ENCODE data around the gene MLXIP.

MLXIP gene

DNA sequence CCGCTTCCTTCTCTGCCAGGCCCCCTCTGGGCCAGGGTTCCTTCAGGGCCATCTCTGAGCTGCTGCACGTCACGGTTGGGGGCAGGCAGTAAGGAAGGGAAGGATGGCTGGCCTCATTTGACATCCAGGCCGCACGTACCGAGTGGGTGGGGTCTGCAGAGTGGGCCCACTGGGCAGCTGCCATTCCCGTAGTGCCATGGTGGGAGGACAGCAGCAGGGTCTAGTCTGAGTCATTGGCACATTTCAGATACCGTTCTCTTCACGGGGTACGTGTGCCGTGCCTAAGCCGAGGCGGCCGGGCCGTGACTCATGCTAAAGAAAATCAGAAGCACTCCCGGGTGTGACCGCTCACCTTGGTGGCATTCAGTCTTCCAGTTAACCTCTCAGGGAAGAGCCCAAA lies 51.6 kb downstream of the MLXIP start:
- peaks cover 100% of the 10 kb centered on the region for H3K36me3 ChIP-seq
- no peak overlapping the region for H3K4me2 ChIP-seq
- no peaks in the 10 kb centered on the region for H3K27me3 ChIP-seq
- H3K27ac ChIP-seq, result no peak overlapping the region
- H3K9ac ChIP-seq, result no peak overlapping the region
- no peak overlapping the region for H3K4me3 ChIP-seq
- H4K20me1 ChIP-seq, result peaks cover 99% of the 10 kb centered on the region
- no peaks in the 10 kb centered on the region for H3K9me3 ChIP-seq
- peaks cover 51% of the 10 kb centered on the region for H3K4me1 ChIP-seq
- TF ChIP-seq Cebpa-rat (IDR thresholded peaks at IDR 0.05), result no peak

DNA sequence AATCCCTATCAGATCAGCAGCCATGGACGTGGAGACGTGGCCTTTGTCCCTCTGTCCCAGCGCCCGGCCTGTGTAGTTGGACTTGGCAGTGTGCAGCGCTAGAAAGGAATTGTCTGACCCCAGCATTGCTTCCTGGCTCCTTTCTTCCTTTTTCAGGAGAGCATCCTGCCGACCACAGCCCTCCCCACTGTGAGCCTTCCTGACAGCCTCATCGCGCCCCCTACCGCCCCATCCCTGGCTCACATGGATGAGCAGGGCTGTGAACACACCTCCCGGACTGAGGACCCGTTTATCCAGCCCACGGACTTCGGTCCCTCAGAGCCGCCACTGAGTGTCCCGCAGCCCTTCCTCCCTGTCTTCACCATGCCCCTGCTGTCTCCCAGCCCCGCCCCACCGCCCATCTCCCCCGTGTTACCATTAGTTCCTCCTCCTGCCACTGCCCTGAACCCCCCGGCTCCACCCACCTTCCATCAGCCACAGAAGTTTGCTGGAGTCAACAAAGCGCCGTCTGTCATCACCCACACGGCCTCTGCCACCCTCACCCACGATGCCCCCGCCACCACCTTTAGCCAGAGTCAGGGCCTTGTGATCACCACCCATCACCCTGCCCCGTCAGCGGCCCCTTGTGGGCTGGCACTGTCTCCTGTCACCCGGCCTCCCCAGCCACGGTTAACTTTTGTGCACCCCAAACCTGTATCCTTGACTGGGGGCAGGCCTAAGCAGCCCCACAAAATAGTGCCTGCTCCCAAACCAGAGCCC lies 54.8 kb downstream of the MLXIP start:
- H3K4me1 ChIP-seq, result peaks cover 19% of the 10 kb centered on the region
- H4K20me1 ChIP-seq, result peaks cover 97% of the 10 kb centered on the region
- no peaks in the 10 kb centered on the region for H3K27me3 ChIP-seq
- no peaks in the 10 kb centered on the region for H3K9me3 ChIP-seq
- peaks cover 100% of the 10 kb centered on the region for H3K36me3 ChIP-seq
- no peak overlapping the region for H3K4me2 ChIP-seq
- no peak overlapping the region for H3K27ac ChIP-seq
- no peak overlapping the region for H3K4me3 ChIP-seq
- no peak overlapping the region for H3K9ac ChIP-seq
- TF ChIP-seq Cebpa-rat (IDR thresholded peaks at IDR 0.05), result no peak

DNA sequence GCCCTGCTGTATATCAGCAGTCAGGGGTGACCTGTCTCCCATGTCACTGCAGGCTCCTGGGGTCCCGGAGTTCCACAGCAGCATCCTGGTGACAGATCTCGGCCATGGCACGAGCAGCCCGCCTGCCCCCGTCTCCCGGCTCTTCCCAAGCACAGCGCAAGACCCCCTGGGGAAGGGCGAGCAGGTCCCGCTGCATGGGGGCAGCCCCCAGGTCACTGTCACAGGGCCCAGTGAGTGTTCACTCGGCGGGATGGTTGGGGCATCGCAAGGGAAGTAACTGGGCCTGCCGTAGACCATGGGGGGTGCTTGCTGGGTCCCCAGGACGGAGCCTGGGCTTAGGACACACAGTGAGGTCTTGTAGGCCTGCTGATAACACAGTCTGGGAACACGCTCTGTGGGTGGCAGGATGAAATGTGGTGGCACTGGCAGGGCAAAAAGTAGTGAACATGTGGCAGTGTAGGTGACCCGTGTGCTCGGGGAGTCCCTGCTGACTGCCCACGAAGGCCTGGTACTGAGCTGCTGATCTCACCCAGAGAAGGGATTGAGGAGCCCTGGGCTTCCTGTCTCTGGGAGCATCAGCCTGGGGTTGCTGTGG lies 57.0 kb downstream of the MLXIP start:
- peaks cover 100% of the 10 kb centered on the region for H3K36me3 ChIP-seq
- H3K9ac ChIP-seq, result 0 out of 2 replicates have a peak overlapping the region, but pooled peaks have one; percentile 6
- H3K9me3 ChIP-seq, result no peaks in the 10 kb centered on the region
- no peak for TF ChIP-seq Cebpa-rat (IDR thresholded peaks at IDR 0.05)
- H3K4me2 ChIP-seq, result no peak overlapping the region
- 0 out of 2 replicates have a peak overlapping the region, but pooled peaks have one; percentile 38 for H3K27ac ChIP-seq
- H4K20me1 ChIP-seq, result peaks cover 96% of the 10 kb centered on the region
- no peak overlapping the region for H3K4me3 ChIP-seq
- no peaks in the 10 kb centered on the region for H3K27me3 ChIP-seq
- H3K4me1 ChIP-seq, result peaks cover 10% of the 10 kb centered on the region; the same call in 1 of the 2 replicates

DNA sequence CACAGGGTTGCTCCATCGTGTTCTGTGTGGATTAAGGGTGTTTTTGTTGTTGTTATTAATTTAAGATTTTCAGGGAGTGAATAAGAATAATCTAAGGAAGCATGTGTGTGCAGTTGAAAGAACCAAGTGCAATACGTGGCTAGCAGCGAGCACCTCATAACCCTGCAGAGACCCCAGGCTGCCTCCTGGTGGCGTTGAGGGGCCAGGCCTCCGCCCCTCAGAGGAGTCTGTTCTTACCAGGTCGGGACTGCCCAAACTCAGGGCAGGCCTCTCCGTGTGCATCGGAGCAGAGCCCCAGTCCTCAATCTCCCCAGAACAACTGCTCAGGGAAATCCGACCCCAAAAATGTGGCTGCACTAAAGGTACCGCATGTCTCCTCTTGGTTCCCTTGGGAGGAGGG lies 58.7 kb downstream of the MLXIP start:
- Histone ChIP-seq H4K20me1 (peaks cover 96% of the 10 kb centered on the region), H3K4me1 (peaks cover 26% of the 10 kb centered on the region), H3K4me2 (no peak overlapping the region), H3K36me3 (peaks cover 100% of the 10 kb centered on the region), H3K27me3 (no peaks in the 10 kb centered on the region), H3K4me3 (no peak overlapping the region), H3K27ac (no peak overlapping the region), H3K9me3 (no peaks in the 10 kb centered on the region), H3K9ac (no peak overlapping the region)
- TF ChIP-seq Cebpa-rat (IDR thresholded peaks at IDR 0.05), result no peak

DNA sequence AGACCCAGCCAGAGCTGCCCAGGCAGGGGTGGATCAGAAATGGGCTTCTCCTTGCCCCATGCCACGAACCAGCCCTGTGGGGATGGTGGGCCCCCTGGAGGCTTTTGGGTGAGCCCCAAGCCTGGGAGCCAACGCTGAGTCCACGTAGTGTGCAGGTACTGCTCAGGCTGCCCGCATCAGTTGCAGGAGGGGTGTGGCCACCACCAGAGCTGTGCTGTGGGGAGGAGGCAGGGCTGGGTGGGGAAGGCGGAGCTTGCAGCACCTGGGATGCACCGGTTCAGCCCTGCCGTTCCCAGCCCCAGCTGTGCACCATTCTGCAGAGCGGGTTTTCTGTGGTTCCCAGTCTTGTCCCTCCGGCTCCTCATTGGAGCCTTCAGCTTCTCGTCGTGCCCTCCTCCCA lies 59.1 kb downstream of the MLXIP start:
- Histone ChIP-seq H3K27ac (no peak overlapping the region), H3K36me3 (peaks cover 100% of the 10 kb centered on the region), H3K9me3 (no peaks in the 10 kb centered on the region), H3K4me3 (no peak overlapping the region), H3K27me3 (no peaks in the 10 kb centered on the region), H3K4me1 (peaks cover 31% of the 10 kb centered on the region), H3K4me2 (no peak overlapping the region), H3K9ac (no peak overlapping the region), H4K20me1 (peaks cover 96% of the 10 kb centered on the region)
- no peak for TF ChIP-seq Cebpa-rat (IDR thresholded peaks at IDR 0.05)

DNA sequence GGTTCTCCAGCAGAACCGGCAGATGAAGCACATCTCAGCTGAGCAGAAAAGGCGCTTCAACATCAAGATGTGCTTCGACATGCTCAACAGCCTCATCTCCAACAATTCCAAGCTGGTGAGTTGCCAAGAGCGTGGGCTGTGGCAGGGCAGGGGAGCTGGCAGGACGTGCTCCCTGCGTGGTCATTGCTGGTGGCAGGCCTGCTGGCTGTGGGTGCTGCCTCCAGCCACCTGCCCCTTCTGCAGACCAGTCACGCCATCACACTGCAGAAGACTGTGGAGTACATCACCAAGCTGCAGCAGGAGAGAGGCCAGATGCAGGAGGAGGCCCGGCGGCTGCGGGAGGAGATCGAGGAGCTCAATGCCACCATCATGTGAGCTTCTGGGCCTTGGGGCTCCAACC lies 59.6 kb downstream of the MLXIP start:
- peaks cover 100% of the 10 kb centered on the region for H3K36me3 ChIP-seq
- H3K27ac ChIP-seq, result no peak overlapping the region
- H4K20me1 ChIP-seq, result peaks cover 96% of the 10 kb centered on the region
- H3K9ac ChIP-seq, result no peak overlapping the region
- peaks cover 35% of the 10 kb centered on the region for H3K4me1 ChIP-seq
- no peaks in the 10 kb centered on the region for H3K9me3 ChIP-seq
- H3K4me2 ChIP-seq, result no peak overlapping the region
- no peak overlapping the region for H3K4me3 ChIP-seq
- TF ChIP-seq Cebpa-rat (IDR thresholded peaks at IDR 0.05), result no peak
- no peaks in the 10 kb centered on the region for H3K27me3 ChIP-seq

DNA sequence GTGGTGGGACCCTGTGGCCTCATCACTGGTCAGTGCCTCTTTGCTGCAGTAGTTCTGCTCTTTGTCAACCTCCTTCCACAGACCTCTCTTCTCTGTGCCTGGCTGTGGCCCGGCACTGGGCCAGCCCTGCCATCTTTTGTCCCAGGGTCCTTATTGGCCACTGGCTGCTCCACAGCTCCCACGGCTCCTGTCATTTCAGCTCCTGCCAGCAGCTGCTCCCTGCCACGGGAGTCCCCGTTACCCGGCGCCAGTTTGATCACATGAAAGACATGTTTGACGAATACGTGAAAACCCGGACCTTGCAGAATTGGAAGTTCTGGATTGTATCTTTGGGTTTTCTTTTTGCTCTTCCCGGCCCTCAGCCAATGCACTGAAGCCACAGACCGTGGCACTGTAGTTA lies 60.1 kb downstream of the MLXIP start:
- Histone ChIP-seq H3K27ac (no peak overlapping the region), H3K4me1 (peaks cover 35% of the 10 kb centered on the region), H3K36me3 (peaks cover 100% of the 10 kb centered on the region), H3K9ac (no peak overlapping the region), H3K9me3 (no peaks in the 10 kb centered on the region), H4K20me1 (peaks cover 96% of the 10 kb centered on the region), H3K27me3 (no peaks in the 10 kb centered on the region), H3K4me2 (no peak overlapping the region), H3K4me3 (no peak overlapping the region)
- no peak for TF ChIP-seq Cebpa-rat (IDR thresholded peaks at IDR 0.05)

DNA sequence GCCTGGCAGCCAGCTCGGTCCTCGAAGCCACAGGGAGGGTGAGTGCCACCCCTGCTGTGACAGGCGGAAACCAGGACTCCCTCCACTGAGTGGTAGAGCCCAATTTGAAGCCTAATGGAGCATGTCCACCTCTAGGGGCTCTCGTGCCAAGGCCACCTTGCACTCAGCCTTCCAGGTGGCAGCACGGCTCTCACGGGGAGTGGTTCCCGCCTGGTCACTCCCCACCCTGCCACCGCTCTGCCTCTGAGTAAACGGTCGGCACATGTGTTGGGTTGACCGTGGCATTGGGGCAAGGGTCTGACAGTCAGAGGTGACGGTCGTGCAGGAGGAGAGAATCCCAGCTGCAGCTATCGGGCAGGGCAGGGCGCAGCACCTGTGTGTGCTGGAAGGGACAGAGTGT lies 60.7 kb downstream of the MLXIP start:
- Histone ChIP-seq H3K27ac (no peak overlapping the region), H4K20me1 (peaks cover 96% of the 10 kb centered on the region), H3K27me3 (no peaks in the 10 kb centered on the region), H3K9me3 (no peaks in the 10 kb centered on the region), H3K4me2 (no peak overlapping the region), H3K36me3 (peaks cover 100% of the 10 kb centered on the region), H3K9ac (no peak overlapping the region), H3K4me3 (no peak overlapping the region), H3K4me1 (peaks cover 33% of the 10 kb centered on the region)
- TF ChIP-seq Cebpa-rat (IDR thresholded peaks at IDR 0.05), result no peak

DNA sequence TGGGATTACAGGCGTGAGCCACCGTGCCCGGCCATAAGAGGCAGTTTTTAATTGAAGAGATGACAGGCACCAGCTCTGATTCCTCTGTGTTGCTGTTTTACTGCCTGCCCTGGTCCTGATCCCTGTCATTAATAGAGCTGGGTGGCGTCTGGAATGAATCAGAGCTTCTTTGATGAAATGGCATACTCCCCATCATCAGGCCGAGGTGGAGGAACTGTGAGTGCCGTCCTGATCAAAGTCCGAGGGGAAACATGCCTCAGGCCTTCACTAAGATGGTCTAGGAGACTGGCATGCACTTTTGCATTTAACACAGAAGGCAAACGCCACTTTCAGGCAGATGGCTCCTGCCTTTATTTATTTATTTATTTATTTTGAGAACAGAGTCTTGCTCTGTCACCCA lies 61.4 kb downstream of the MLXIP start:
- Histone ChIP-seq H3K27ac (no peak overlapping the region), H4K20me1 (peaks cover 97% of the 10 kb centered on the region), H3K36me3 (peaks cover 100% of the 10 kb centered on the region), H3K9me3 (no peaks in the 10 kb centered on the region), H3K4me1 (peaks cover 26% of the 10 kb centered on the region), H3K9ac (no peak overlapping the region), H3K4me3 (no peak overlapping the region), H3K4me2 (no peak overlapping the region), H3K27me3 (no peaks in the 10 kb centered on the region)
- no peak for TF ChIP-seq Cebpa-rat (IDR thresholded peaks at IDR 0.05)

DNA sequence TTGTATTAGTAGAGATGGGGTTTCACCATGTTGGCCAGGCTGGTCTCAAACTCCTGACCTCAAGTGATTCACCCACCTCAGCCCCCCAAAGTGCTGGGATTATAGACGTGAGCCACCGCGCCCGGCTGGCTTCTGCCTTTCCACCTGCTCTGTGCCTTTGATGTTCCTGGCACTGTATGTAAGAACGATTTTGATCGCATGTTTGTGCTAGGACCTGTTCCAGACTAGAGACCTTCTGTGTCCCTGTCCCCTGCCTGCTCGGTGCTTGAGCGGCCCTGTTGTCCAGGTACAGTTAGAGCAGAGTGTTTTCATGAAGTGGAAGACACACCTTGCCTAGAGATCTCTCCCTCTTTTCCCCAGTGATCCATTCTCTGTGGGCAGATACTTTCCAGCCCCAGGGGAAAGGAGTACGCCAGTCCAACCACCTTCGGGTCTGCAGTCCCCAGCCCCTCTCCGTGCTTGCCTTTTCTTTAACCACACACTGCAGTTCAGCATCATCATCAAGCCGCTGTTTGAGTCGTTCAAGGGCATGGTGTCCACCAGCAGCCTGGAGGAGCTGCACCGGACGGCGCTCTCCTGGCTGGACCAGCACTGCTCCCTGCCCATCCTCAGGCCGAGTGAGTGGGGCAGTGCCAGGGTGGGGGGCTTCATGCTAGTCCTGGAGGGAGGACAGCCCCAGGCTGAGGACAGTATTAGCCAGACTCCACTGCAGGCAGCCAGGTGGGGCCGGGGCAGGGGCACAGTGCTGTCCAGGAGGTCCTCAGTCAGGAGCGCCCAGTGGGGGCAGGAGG lies 62.1 kb downstream of the MLXIP start:
- Histone ChIP-seq H3K27me3 (no peaks in the 10 kb centered on the region), H3K4me3 (no peak overlapping the region), H3K4me2 (no peak overlapping the region), H3K9ac (0 out of 2 replicates have a peak overlapping the region, but pooled peaks have one; percentile 16), H3K27ac (no peak overlapping the region), H3K36me3 (peaks cover 100% of the 10 kb centered on the region), H3K4me1 (peaks cover 25% of the 10 kb centered on the region), H3K9me3 (no peaks in the 10 kb centered on the region), H4K20me1 (peaks cover 97% of the 10 kb centered on the region)
- no peak for TF ChIP-seq Cebpa-rat (IDR thresholded peaks at IDR 0.05)

Measured in BLaER1 (cell line).